Activated T-cell treated with anti-CD3 and anti-CD28 coated beads, Interleukin-2, amount 50 U/mL, for 4 hours (primary cell): ENCODE results near the gene FASN. TPM values are rescaled to one million over a fixed set of nuclear protein-coding genes. Genes with fewer than 3 reads are reported as not detected.

Experiments
- ATAC-seq, 2 donors: fragments of 200-7000 bp; cut with Tn5 transposase; one replicate each; pipeline ENCODE4 v1.10.0; 2021
- DNase-seq: peaks from one replicate; pipeline ENCODE4 v3.0.0-alpha.2; 2020
- H3K27me3 Mint-ChIP-seq: one replicate; pipeline ENCODE4 v1.8.0; 2021; ENCODE audit warnings: low read depth, mixed read lengths
- H3K36me3 Mint-ChIP-seq: one replicate; pipeline ENCODE4 v1.8.0; 2022; ENCODE audit warnings: mixed read lengths; ENCODE audit not compliant: insufficient read depth
- H3K4me1 Mint-ChIP-seq: one replicate; pipeline ENCODE4 v1.8.0; 2021; ENCODE audit warnings: low read depth, mixed read lengths
- H3K4me3 Mint-ChIP-seq: one replicate; pipeline ENCODE4 v1.8.0; 2021; ENCODE audit warnings: mild to moderate bottlenecking, moderate library complexity, mixed read lengths
- H3K9me3 Mint-ChIP-seq: one replicate; pipeline ENCODE4 v1.8.0; 2021; ENCODE audit warnings: mixed read lengths
- total RNA-seq, 3 donors: library from RNA; stranded (reverse); gene quantifications; one replicate each; pipeline ENCODE4 v1.2.1, GENCODE V29; 2021

Gene FASN
- total RNA-seq, 3 donors from 2014 or later = 365 to 468 (median 403) TPM

DNA sequence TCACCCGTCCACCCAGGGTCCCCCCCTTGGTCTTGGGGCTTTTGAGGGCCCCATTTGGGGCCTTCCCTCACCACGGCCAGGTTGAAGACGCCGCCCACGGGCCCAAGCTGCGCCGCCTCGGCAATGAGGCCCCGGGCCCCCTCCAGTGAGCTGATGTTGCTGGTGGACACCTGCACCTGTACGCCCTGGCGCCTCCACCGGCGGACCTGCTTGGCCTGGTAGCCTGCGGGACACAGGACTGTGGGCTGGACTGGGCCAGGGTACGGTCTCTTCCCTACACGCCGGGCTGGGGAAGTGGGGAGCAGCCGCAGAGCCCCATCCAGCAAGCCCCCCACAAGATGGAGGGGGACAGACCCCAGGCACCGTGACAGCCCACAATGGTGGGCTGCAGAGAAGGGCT is 15.6 kb downstream of the FASN start:
- no peaks in the 10 kb centered on the region for H3K27me3 Mint-ChIP-seq
- ATAC-seq = no peak
- no peak overlapping the region for H3K4me3 Mint-ChIP-seq
- H3K36me3 Mint-ChIP-seq = peaks cover 2% of the 10 kb centered on the region
- no peaks in the 10 kb centered on the region for H3K9me3 Mint-ChIP-seq
- DNase-seq = no peak
- H3K4me1 Mint-ChIP-seq = no peaks in the 10 kb centered on the region

GRCh38 chr17:82081966-82082365 is 16.1 kb downstream of the FASN start:
- H3K27me3 Mint-ChIP-seq = no peaks in the 10 kb centered on the region
- no peak for ATAC-seq
- no peaks in the 10 kb centered on the region for H3K9me3 Mint-ChIP-seq
- no peak overlapping the region for H3K4me3 Mint-ChIP-seq
- DNase-seq = no peak
- H3K36me3 Mint-ChIP-seq = peaks cover 2% of the 10 kb centered on the region
- no peaks in the 10 kb centered on the region for H3K4me1 Mint-ChIP-seq

GRCh38 chr17:82081546-82081945 is 16.5 kb downstream of the FASN start:
- no peaks in the 10 kb centered on the region for H3K9me3 Mint-ChIP-seq
- H3K4me3 Mint-ChIP-seq = no peak overlapping the region
- H3K36me3 Mint-ChIP-seq = peaks cover 2% of the 10 kb centered on the region
- H3K4me1 Mint-ChIP-seq = no peaks in the 10 kb centered on the region
- ATAC-seq = no peak
- DNase-seq = no peak
- H3K27me3 Mint-ChIP-seq = no peaks in the 10 kb centered on the region

GRCh38 chr17:82080789-82081464 is 17.1 kb downstream of the FASN start:
- Mint-ChIP-seq H3K36me3 (peaks cover 2% of the 10 kb centered on the region), H3K4me3 (no peak overlapping the region), H3K27me3 (no peaks in the 10 kb centered on the region), H3K9me3 (no peaks in the 10 kb centered on the region), H3K4me1 (no peaks in the 10 kb centered on the region)
- no peak for DNase-seq
- ATAC-seq = no peak

- DNase-seq (no peak), ATAC-seq (no peak)
- H3K36me3 Mint-ChIP-seq = peaks cover 2% of the 10 kb centered on the region
- H3K9me3 Mint-ChIP-seq = no peaks in the 10 kb centered on the region
- H3K4me1 Mint-ChIP-seq = no peaks in the 10 kb centered on the region
- no peaks in the 10 kb centered on the region for H3K27me3 Mint-ChIP-seq
- no peak overlapping the region for H3K4me3 Mint-ChIP-seq
Measured at GRCh38 chr17:82080048-82080788, 17.8 kb downstream of the FASN start.

GRCh38 chr17:82079001-82079677 is 18.9 kb downstream of the FASN start:
- Mint-ChIP-seq H3K27me3 (no peaks in the 10 kb centered on the region), H3K9me3 (no peaks in the 10 kb centered on the region), H3K4me1 (no peaks in the 10 kb centered on the region), H3K4me3 (no peak overlapping the region), H3K36me3 (peaks cover 2% of the 10 kb centered on the region)
- ATAC-seq (no peak), DNase-seq (no peak)

DNA sequence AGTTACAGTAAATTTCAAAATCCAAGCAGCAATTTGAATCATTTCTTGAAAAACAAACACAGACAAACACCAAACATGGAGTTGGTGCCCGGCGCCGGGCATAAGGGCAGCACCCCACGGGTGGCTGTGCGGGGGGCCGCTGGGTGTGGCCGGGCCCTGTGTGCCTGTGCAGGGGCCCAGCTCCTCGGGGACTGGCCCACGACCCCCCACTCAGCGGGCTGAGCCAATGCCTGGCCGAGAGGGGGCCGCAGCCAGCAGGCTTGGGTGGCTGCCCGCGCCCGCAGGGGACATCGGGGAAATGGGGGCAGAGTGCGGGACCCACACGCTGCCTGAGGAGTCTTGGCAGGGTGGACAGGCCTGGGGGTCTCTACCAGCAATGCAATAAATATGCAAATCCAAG is 19.6 kb downstream of the FASN start:
- peaks cover 2% of the 10 kb centered on the region for H3K36me3 Mint-ChIP-seq
- no peak for DNase-seq
- no peaks in the 10 kb centered on the region for H3K27me3 Mint-ChIP-seq
- ATAC-seq = no peak
- H3K4me1 Mint-ChIP-seq = no peaks in the 10 kb centered on the region
- H3K9me3 Mint-ChIP-seq = no peaks in the 10 kb centered on the region
- H3K4me3 Mint-ChIP-seq = no peak overlapping the region

DNA sequence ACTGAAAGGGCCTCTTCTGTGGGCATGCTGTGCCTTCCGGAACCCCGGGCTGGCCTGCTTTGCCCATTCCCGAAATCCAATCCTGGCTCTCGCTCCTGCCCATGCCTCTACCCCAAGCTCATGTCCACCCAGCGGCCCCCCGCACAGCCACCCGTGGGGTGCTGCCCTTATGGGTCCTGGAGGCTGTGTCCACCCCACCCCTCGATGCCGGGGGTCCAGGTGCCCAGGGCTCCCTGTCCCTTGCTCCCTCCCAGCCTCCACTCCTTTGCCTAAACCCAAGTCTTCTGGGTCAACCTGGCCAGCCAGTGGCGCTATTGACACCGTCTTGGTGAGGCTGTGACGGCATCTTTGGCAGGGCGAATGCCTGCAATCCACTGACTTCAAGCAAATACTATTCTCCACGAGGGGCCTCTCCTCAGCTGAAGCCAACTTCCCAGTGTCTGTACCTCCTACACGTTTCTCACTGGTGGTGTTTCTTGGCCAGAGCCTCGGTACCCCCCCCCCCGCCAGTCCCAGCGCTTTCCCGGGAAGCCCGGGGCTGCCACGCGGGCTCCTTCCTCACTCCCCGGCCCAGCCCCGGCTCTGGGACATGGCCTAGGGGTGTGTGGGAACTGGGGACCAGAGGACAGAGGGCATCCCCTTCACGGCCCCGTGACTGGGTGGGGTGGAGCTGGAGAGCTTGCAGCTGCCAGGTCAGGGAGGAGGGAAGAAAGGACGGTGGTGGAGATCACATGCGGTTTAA is 20.2 kb downstream of the FASN start:
- no peaks in the 10 kb centered on the region for H3K4me1 Mint-ChIP-seq
- H3K4me3 Mint-ChIP-seq = no peak overlapping the region
- no peak for DNase-seq
- no peak for ATAC-seq
- peaks cover 2% of the 10 kb centered on the region for H3K36me3 Mint-ChIP-seq
- no peaks in the 10 kb centered on the region for H3K27me3 Mint-ChIP-seq
- H3K9me3 Mint-ChIP-seq = no peaks in the 10 kb centered on the region

DNA sequence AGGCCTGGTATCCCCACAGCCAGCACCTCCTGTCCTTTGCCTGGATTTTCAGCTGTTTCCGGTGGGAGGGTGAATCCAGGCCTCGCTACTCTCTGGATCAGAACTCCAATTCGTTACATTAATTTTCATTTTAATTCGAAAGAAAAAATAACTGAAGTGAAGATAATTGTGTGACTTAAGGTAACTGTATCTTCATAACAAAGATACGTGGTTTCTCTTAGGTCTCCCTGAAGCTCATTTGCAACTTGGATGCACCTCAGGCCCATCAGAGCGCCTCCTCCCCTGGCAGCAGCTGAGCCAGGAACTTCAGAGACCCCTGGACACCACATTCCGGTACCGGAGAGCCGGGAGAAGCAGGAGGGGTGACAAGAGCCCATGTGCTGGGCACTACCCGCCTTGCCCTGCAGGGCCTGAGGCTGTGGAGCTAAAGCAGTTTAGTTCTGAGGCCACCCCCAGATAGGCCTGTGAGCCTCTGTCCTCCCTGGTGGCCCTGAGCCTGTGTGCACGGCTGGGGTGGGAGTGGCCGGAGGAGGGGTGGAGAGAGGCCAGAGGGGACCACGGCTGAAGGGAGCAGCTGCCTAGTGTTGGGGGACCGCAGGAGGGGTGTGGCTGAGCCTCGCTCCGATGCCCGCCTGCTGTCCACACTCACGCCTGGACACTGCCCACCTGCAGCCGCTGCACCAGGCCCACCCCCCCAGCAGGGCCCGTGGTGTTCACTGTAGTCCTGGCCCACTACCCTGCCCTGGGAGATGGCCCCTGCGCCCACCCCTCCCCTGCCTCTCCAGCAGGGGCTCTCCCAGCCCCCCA is 21.0 kb downstream of the FASN start:
- Mint-ChIP-seq H3K36me3 (peaks cover 2% of the 10 kb centered on the region), H3K9me3 (no peaks in the 10 kb centered on the region), H3K4me1 (no peaks in the 10 kb centered on the region), H3K4me3 (no peak overlapping the region), H3K27me3 (no peaks in the 10 kb centered on the region)
- ATAC-seq (peak in 1 of 2 donors; percentile 14), DNase-seq (no peak)

DNA sequence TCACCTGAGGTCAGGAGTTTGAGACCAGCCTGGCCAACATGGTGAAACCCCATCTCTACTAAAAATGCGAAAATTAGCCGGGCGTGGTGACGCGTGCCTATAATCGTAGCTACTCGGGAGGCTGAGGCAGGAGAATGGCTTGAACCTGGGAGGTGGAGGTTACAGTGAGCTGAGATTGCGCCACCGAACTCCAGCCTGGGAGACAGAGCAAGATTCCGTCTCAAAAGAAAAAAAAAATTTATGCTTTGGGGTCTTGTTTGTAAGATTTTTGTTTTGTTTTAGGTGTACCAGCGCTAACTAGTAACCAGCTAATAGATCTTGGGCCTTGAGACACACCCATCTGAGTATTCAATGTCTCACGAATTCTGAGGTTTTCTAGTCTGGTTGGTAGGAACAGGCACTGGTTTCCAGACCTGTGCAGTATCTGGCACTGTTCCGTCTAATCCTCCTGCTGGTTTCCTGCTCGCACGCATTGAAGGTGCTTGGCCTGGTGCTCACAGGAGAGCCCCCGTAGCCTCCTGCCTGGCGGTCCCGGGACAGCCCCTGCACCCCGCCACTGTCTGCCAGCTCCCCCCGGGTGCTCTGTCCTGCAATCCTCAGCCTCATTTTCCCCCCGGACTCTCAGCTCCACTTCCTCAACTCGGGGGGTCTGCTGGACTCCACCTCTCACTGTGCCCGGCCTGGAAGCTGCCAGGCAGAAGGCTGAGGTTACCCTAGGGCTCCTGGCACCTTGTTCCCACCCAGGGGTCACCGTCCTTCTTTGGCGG is 21.8 kb downstream of the FASN start:
- no peak for DNase-seq
- Mint-ChIP-seq H3K36me3 (peaks cover 2% of the 10 kb centered on the region), H3K4me1 (no peaks in the 10 kb centered on the region), H3K27me3 (no peaks in the 10 kb centered on the region), H3K4me3 (no peak overlapping the region), H3K9me3 (no peaks in the 10 kb centered on the region)
- peak in 1 of 2 donors; percentile 20 for ATAC-seq

- Mint-ChIP-seq H3K27me3 (no peaks in the 10 kb centered on the region), H3K9me3 (no peaks in the 10 kb centered on the region), H3K4me1 (no peaks in the 10 kb centered on the region), H3K36me3 (peaks cover 2% of the 10 kb centered on the region), H3K4me3 (no peak overlapping the region)
- ATAC-seq (no peak), DNase-seq (no peak)
Measured at GRCh38 chr17:82073446-82073845, 24.6 kb downstream of the FASN start.

DNA sequence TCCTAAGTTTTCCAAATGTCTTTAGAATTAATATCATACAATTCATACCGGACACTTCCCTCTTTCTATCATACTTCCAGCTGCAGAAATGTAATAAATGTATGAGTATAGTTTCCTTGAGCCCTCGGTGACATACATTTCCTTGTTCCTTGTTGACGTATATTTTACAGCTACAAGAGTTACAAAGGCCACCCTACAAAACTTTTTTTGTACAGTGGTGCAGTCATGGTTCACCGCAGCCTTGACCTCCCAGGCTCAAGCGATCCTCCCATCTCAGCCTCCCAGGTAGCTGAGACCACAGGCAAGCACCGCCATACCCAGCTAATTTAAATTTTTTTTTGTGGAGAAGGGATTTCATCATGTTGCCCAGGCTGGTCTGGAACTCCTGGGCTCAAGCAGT is 25.2 kb downstream of the FASN start:
- Mint-ChIP-seq H3K4me3 (no peak overlapping the region), H3K27me3 (no peaks in the 10 kb centered on the region), H3K4me1 (no peaks in the 10 kb centered on the region), H3K9me3 (no peaks in the 10 kb centered on the region), H3K36me3 (no peaks in the 10 kb centered on the region)
- no peak for ATAC-seq
- no peak for DNase-seq

- H3K27me3 Mint-ChIP-seq = no peaks in the 10 kb centered on the region
- no peaks in the 10 kb centered on the region for H3K9me3 Mint-ChIP-seq
- no peak overlapping the region for H3K4me3 Mint-ChIP-seq
- no peaks in the 10 kb centered on the region for H3K36me3 Mint-ChIP-seq
- DNase-seq (no peak), ATAC-seq (no peak)
- peaks cover 6% of the 10 kb centered on the region for H3K4me1 Mint-ChIP-seq
Measured at GRCh38 chr17:82070611-82071010, 27.4 kb downstream of the FASN start.
